Stomach (tissue), 9 donors: ENCODE results near the gene STK39. TPM values are rescaled to one million over a fixed set of nuclear protein-coding genes. Genes with fewer than 3 reads are reported as not detected.

Source experiments
- DNase-seq, 2 donors: peaks; one replicate each; pipeline versions ENCODE4 v3.0.0 to v3.0.0-alpha.2; 2013 to 2019
- H3K27ac ChIP-seq, 5 donors: fragments of 200-600 bp in 4 of 5; sonication (generic) in 4 of 5; one replicate each; pipeline ENCODE4 v1.5.1; 2013 to 2019; ENCODE audit warnings: mild to moderate bottlenecking in 1 of 5, moderate library complexity in 1 of 5
- H3K27me3 ChIP-seq, 3 donors: fragments of 200-600 bp; sonication (generic); one replicate each; pipeline ENCODE4 v1.5.1; 2017 to 2019; ENCODE audit warnings: mixed run types in 1 of 3
- H3K36me3 ChIP-seq, 4 donors: fragments of 200-600 bp; sonication (generic); 1 replicate in 3 of 4; 2 replicates in 1 of 4; pipeline ENCODE4 v1.5.1; 2016 to 2019
- H3K4me1 ChIP-seq, 4 donors: fragments of 200-600 bp; sonication (generic); one replicate each; pipeline ENCODE4 v1.5.1; 2016 to 2019
- H3K4me3 ChIP-seq, 4 donors: fragments of 200-600 bp; sonication (generic) in 3 of 4; one replicate each; pipeline ENCODE4 v1.5.1; 2016 to 2019; ENCODE audit warnings: mild to moderate bottlenecking in 1 of 4
- H3K9me3 ChIP-seq, 4 donors: fragments of 200-600 bp; sonication (generic); one replicate each; pipeline ENCODE4 v1.5.1; 2016 to 2019
- CTCF ChIP-seq, 7 experiments: fragments of 450-650 bp in 4 of 7; fragments of 200-600 bp in 3 of 7; sonication (generic) in 3 of 7; IDR thresholded peaks; one replicate each; pipeline ENCODE4 v1.5.1; 2016 to 2019; ENCODE audit warnings: antibody characterized with exemption in 7 of 7, control low read depth in 2 of 7, mild to moderate bottlenecking in 1 of 7
- EP300 ChIP-seq: sonication (generic); formaldehyde crosslinking; IDR thresholded peaks from one replicate; pipeline ENCODE4 v1.6.1; 2017; ENCODE audit warnings: antibody characterized with exemption
- POLR2A ChIP-seq, 4 donors: fragments of 450-650 bp; IDR thresholded peaks; one replicate each; pipeline ENCODE4 v1.6.1; 2016; ENCODE audit warnings: antibody characterized with exemption in 4 of 4, control low read depth in 2 of 4, mild to moderate bottlenecking in 1 of 4, moderate library complexity in 1 of 4
- POLR2AphosphoS5 ChIP-seq, 3 donors: sonication (generic); formaldehyde crosslinking; IDR thresholded peaks; one replicate each; pipeline ENCODE4 v1.6.1; 2016; ENCODE audit warnings: antibody characterized with exemption in 3 of 3
- WGBS, 5 donors: extraction: QIAGEN DNeasy Blood & Tissue Kit in 3 of 5; methylation state at CpG; one replicate each; pipeline versions ENCODE4 v1.1.5 to v1.1.7; 2013 to 2018; 5-methylcytosine and 5-hydroxymethylcytosine counted together
- intact Hi-C: fragments of 100-400 bp; cut with DNase I; formaldehyde crosslinking; loops from one replicate; pipeline ENCODE4 v1.15.1; 2023; ENCODE audit warnings: low total_unique reads
- polyA plus RNA-seq, 3 donors: library from polyadenylated mRNA; stranded (reverse); fragments of 200-250 nt; gene quantifications; one replicate each; pipeline ENCODE4 v1.2.3, GENCODE V29; 2013
- total RNA-seq, 5 donors: library from RNA; depleted of rRNA; stranded (reverse); fragments of >200 nt; gene quantifications; one replicate each; pipeline versions ENCODE4 v1.1.0 to v1.2.3, GENCODE V29; 2014 to 2016
- donor health status: healthy with polysubstance abuse.
- donor health status: Bipolar disorder and iron deficiency.
- donor health status: healthy.

STK39 gene
- total and polyA plus RNA-seq, 8 donors: 18.3 to 60.7 (median 33.3) TPM

- no peaks in the 10 kb centered on the region for H3K9me3 ChIP-seq
- no peaks in the 10 kb centered on the region for H3K36me3 ChIP-seq
- H3K27ac ChIP-seq: peak overlapping the region in 4 of 5 donors; percentile 3 to 33 (median 18)
- TF ChIP-seq POLR2AphosphoS5 (IDR thresholded peaks at IDR 0.05) (no peak), POLR2A (IDR thresholded peaks at IDR 0.05) (no peak), CTCF (IDR thresholded peaks at IDR 0.05) (no peak), EP300 (no peak)
- 25 to 43% (median 37%) methylated on average over 3 of the region's 3 CpGs for WGBS, 5 donors
- H3K27me3 ChIP-seq: no peaks in the 10 kb centered on the region
- DNase-seq: peak in 1 of 2 donors; percentile 70
- H3K4me3 ChIP-seq: no peak overlapping the region
- intact Hi-C loops: no loop called here
- H3K4me1 ChIP-seq: peaks cover 20 to 86% (median 69%) of the 10 kb centered on the region in 4 donors
These were observed 54.4 kb downstream of the STK39 start for GRCh38 chr2:168192839-168193616.

GRCh38 chr2:168191955-168192785, 55.2 kb downstream of the STK39 start:
- H3K9me3 ChIP-seq: no peaks in the 10 kb centered on the region
- H3K4me1 ChIP-seq: peaks cover 16 to 81% (median 63%) of the 10 kb centered on the region in 4 donors
- TF ChIP-seq POLR2AphosphoS5 (IDR thresholded peaks at IDR 0.05): no peak
- TF ChIP-seq CTCF (IDR thresholded peaks at IDR 0.05): no peak
- TF ChIP-seq POLR2A (IDR thresholded peaks at IDR 0.05): no peak
- no peak for TF ChIP-seq EP300
- 68 to 76% (median 73%) methylated on average over 6 of the region's 6 CpGs for WGBS, 5 donors
- intact Hi-C loops: no loop called here
- no peaks in the 10 kb centered on the region for H3K27me3 ChIP-seq
- peak overlapping the region in 3 of 5 donors; percentile 3 to 33 (median 27) for H3K27ac ChIP-seq
- no peak overlapping the region for H3K4me3 ChIP-seq
- no peaks in the 10 kb centered on the region for H3K36me3 ChIP-seq
- DNase-seq: peak in 1 of 2 donors; percentile 54

GRCh38 chr2:168190590-168191336, 56.6 kb downstream of the STK39 start:
- Histone ChIP-seq H3K4me3 (no peak overlapping the region), H3K4me1 (peaks cover 22 to 77% (median 56%) of the 10 kb centered on the region in 4 donors), H3K27me3 (no peaks in the 10 kb centered on the region), H3K27ac (peak overlapping the region in 2 of 5 donors; percentile 40 to 54), H3K9me3 (no peaks in the 10 kb centered on the region), H3K36me3 (no peaks in the 10 kb centered on the region)
- intact Hi-C loops: no loop called here
- peak in 1 of 2 donors; percentile 55 for DNase-seq
- WGBS, 5 donors: 49 to 63% (median 57%) methylated on average over 7 of the region's 7 CpGs
- no peak for TF ChIP-seq POLR2A (IDR thresholded peaks at IDR 0.05)
- no peak for TF ChIP-seq CTCF (IDR thresholded peaks at IDR 0.05)
- no peak for TF ChIP-seq POLR2AphosphoS5 (IDR thresholded peaks at IDR 0.05)
- TF ChIP-seq EP300: no peak
